ENCODE results near the gene HSPA1L. TPM values are rescaled to one million over a fixed set of nuclear protein-coding genes. Genes with fewer than 3 reads are reported as not detected.

Gene HSPA1L
- polyA plus RNA-seq, 1 donor from 2014 or later: 2.6 TPM

- H3K79me2 ChIP-seq (replicated peaks; ENCODE audit: insufficient read depth, low read length): no peaks in the 10 kb centered on the region
- H2AFZ ChIP-seq (ENCODE audit: low read depth, low read length): no peak overlapping the region
- H3F3A ChIP-seq (ENCODE audit: insufficient read depth, low read length, poor library complexity, severe bottlenecking): no peaks in the 10 kb centered on the region
- no peak overlapping the region for H3K27ac ChIP-seq (ENCODE audit: low read length)
- H3K4me2 ChIP-seq (ENCODE audit: low read length): no peak overlapping the region
- no peak overlapping the region for H3K9ac ChIP-seq (ENCODE audit: low read length)
- no peaks in the 10 kb centered on the region for H3K9me2 ChIP-seq (ENCODE audit: insufficient read depth, low read length)
- peaks cover 2% of the 10 kb centered on the region for H3K36me3 ChIP-seq (ENCODE audit: insufficient read depth, low read length)
- TF ChIP-seq RAD21 (conservative IDR thresholded peaks at IDR 0.05) (no peak), SMC3 (conservative IDR thresholded peaks at IDR 0.05; ENCODE audit: poor library complexity) (no peak), EZH2 (IDR thresholded peaks at IDR 0.05; ENCODE audit: borderline replicate concordance, insufficient read depth, low read length, poor library complexity, severe bottlenecking) (no peak), TAF1 (IDR thresholded peaks at IDR 0.05; ENCODE audit: low read depth) (no peak), REST (IDR thresholded peaks at IDR 0.05; ENCODE audit: borderline replicate concordance) (no peak), CTCF (IDR thresholded peaks at IDR 0.05; ENCODE audit: poor library complexity, severe bottlenecking) (no peak), EP300 (conservative IDR thresholded peaks at IDR 0.05; ENCODE audit: poor library complexity, severe bottlenecking) (no peak), POLR2AphosphoS5 (IDR thresholded peaks at IDR 0.05) (no peak), MXI1 (conservative IDR thresholded peaks at IDR 0.05; ENCODE audit: poor library complexity, severe bottlenecking) (no peak)
- no peak overlapping the region for H3K4me3 ChIP-seq (ENCODE audit: low read length)
- no peaks in the 10 kb centered on the region for H4K20me1 ChIP-seq (ENCODE audit: insufficient read depth)
- H3K27me3 ChIP-seq (ENCODE audit: insufficient read depth, low read depth, low read length): no peaks in the 10 kb centered on the region
- no peaks in the 10 kb centered on the region for H3K9me3 ChIP-seq (ENCODE audit: low read length)
Observed at GRCh38 chr6:31775184-31775583, 39.9 kb downstream of the HSPA1L start.

GRCh38 chr6:31771992-31772358 is 43.1 kb downstream of the HSPA1L start:
- H3K27ac ChIP-seq (ENCODE audit: low read length): no peak overlapping the region
- H3K79me2 ChIP-seq (replicated peaks; ENCODE audit: insufficient read depth, low read length): no peaks in the 10 kb centered on the region
- H3K36me3 ChIP-seq (ENCODE audit: insufficient read depth, low read length): no peaks in the 10 kb centered on the region
- H3K4me2 ChIP-seq (ENCODE audit: low read length): no peak overlapping the region
- TF ChIP-seq REST (IDR thresholded peaks at IDR 0.05; ENCODE audit: borderline replicate concordance): no peak
- TF ChIP-seq MXI1 (conservative IDR thresholded peaks at IDR 0.05; ENCODE audit: poor library complexity, severe bottlenecking): no peak
- no peak for TF ChIP-seq SMC3 (conservative IDR thresholded peaks at IDR 0.05; ENCODE audit: poor library complexity)
- TF ChIP-seq TAF1 (IDR thresholded peaks at IDR 0.05; ENCODE audit: low read depth): no peak
- no peak for TF ChIP-seq POLR2AphosphoS5 (IDR thresholded peaks at IDR 0.05)
- TF ChIP-seq CTCF (IDR thresholded peaks at IDR 0.05; ENCODE audit: poor library complexity, severe bottlenecking): no peak
- TF ChIP-seq RAD21 (conservative IDR thresholded peaks at IDR 0.05): no peak
- no peak for TF ChIP-seq EZH2 (IDR thresholded peaks at IDR 0.05; ENCODE audit: borderline replicate concordance, insufficient read depth, low read length, poor library complexity, severe bottlenecking)
- no peak for TF ChIP-seq EP300 (conservative IDR thresholded peaks at IDR 0.05; ENCODE audit: poor library complexity, severe bottlenecking)
- no peak overlapping the region for H3K4me3 ChIP-seq (ENCODE audit: low read length)
- no peaks in the 10 kb centered on the region for H3F3A ChIP-seq (ENCODE audit: insufficient read depth, low read length, poor library complexity, severe bottlenecking)
- no peak overlapping the region for H2AFZ ChIP-seq (ENCODE audit: low read depth, low read length)
- no peak overlapping the region for H3K9ac ChIP-seq (ENCODE audit: low read length)
- no peaks in the 10 kb centered on the region for H4K20me1 ChIP-seq (ENCODE audit: insufficient read depth)
- H3K27me3 ChIP-seq (ENCODE audit: insufficient read depth, low read depth, low read length): no peaks in the 10 kb centered on the region
- no peaks in the 10 kb centered on the region for H3K9me2 ChIP-seq (ENCODE audit: insufficient read depth, low read length)
- H3K9me3 ChIP-seq (ENCODE audit: low read length): no peaks in the 10 kb centered on the region
